Mucosa of rectum (tissue), 2 donors: Measurements from ENCODE around the gene SPIRE1.

Source experiments
- H3K27ac ChIP-seq, 2 donors: one replicate each; pipeline ENCODE4 v1.7.0; 2013; ENCODE audit warnings: inconsistent platforms in 2 of 2, low read depth in 2 of 2, low read length in 2 of 2
- H3K27me3 ChIP-seq, 2 donors: one replicate each; pipeline ENCODE4 v1.7.0; 2013; ENCODE audit warnings: low read length in 2 of 2; ENCODE audit not compliant: control insufficient read depth in 2 of 2, insufficient read depth in 2 of 2
- H3K36me3 ChIP-seq, 2 donors: one replicate each; pipeline ENCODE4 v1.7.0; 2013; ENCODE audit warnings: low read length in 2 of 2; ENCODE audit not compliant: control insufficient read depth in 2 of 2, insufficient read depth in 2 of 2
- H3K4me1 ChIP-seq, 2 donors: one replicate each; pipeline ENCODE4 v1.7.0; 2013; ENCODE audit warnings: low read length in 2 of 2, mild to moderate bottlenecking in 1 of 2; ENCODE audit not compliant: control insufficient read depth in 2 of 2, insufficient read depth in 2 of 2
- H3K4me3 ChIP-seq, 2 donors: one replicate each; pipeline ENCODE4 v1.7.0; 2013; ENCODE audit warnings: low read length in 2 of 2
- H3K9ac ChIP-seq, 2 donors: one replicate each; pipeline ENCODE4 v1.7.0; 2013; ENCODE audit warnings: low read length in 2 of 2, low read depth in 1 of 2, mild to moderate bottlenecking in 1 of 2
- H3K9me3 ChIP-seq, 2 donors: one replicate each; pipeline ENCODE4 v1.7.0; 2013; ENCODE audit warnings: low read length in 2 of 2; ENCODE audit not compliant: control insufficient read depth in 2 of 2
- donor health status: healthy.
- donor health status: Normal muscosa, but diverticular disease.

The SPIRE1 gene

DNA sequence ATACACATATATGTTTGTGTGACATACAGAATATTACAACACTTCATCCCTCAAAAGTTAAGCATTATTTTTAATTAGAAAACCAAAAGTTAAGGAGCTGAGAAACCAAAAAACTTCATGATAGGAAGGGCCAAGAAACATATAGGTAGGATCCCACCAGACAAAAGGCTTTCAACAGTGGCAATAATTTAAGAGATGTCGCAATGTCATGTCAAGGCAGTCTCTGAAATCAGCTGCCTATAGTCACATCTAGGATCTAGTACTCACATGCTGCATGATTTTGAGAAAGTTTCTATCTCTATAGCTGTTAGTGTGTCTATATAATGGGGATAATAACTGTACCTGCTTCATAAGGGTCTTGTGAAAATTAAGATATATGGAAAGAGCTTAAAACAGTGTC, 72.7 kb downstream of the SPIRE1 start:
- Histone ChIP-seq H3K9ac (no peak overlapping the region), H3K27me3 (no peaks in the 10 kb centered on the region), H3K36me3 (no peaks in the 10 kb centered on the region), H3K9me3 (no peaks in the 10 kb centered on the region), H3K27ac (no peak overlapping the region), H3K4me3 (no peak overlapping the region), H3K4me1 (no peaks in the 10 kb centered on the region)

DNA sequence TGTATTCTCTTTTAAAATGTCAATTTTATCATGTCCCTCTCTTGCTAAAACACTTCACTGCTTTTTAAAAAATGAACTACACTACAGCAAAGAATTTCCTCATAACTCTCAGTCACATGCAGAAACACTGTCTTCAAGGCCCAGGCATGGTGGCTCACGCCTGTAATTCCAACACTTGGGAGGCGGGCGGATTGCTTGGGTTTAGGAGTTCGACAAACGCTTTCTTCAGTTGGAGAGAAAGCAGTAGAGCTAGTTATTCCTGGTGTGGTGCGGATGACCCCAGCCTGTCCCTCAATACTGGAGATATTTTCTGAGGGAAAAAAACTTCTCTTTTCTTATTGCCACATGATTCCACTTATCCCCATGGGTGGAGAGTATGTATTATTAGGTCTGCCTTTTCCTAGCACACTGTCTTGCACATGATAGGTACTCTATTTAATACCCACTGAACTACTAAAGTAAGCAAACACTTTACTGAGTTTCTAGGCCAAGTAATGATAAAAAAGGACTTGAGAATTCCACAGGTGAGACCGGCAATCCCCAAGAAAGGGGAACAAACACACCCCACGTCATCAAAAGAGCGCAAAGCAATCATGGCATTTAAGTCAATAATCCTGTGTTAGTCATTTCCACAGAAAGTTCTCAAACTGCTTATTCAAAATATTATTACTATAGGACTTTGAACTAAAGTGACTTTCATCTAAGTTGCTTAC, 77.1 kb downstream of the SPIRE1 start:
- Histone ChIP-seq H3K9me3 (no peaks in the 10 kb centered on the region), H3K27ac (no peak overlapping the region)

DNA sequence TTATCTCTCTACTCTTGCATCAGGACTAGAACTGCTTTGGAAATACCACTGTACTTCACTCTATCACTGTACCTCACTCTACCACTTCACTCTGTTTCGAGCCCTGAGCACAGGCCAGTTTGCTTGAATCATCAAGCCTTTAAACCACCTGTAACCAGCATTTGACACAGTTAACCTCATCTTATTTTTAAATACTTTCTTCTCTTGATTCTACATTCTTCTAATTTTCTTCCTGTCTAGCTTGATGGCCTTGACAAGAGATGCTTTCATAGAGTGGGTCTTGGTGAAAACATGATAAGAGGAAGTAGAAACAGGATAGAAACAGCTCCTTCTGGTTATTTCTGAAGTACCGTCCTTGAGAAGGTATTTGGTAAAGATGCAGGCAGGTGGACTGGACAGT, 78.1 kb downstream of the SPIRE1 start:
- Histone ChIP-seq H3K27ac (no peak overlapping the region), H3K36me3 (no peaks in the 10 kb centered on the region)

More for the DNA sequence above, 77.1 kb downstream of the SPIRE1 start:
- Histone ChIP-seq H3K36me3 (no peaks in the 10 kb centered on the region), H3K9ac (no peak overlapping the region), H3K4me1 (no peaks in the 10 kb centered on the region), H3K4me3 (no peak overlapping the region), H3K27me3 (no peaks in the 10 kb centered on the region)

DNA sequence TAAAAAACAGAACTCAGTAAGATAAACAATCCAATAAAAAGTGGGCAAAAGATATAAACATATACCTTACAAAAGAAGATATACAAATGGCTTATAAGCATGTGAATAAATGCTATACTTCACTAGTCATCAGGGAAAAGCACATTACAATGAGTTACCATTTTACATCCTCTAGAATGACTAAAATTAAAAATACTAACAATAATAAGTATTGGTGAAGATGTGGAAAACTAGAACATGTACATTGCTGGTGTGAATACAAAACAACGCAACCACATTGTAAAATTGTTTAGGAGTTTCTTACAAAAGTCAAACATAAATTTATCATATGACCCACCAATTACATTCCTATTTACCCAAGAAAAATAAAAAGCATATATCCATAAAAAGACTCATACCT, 80.1 kb downstream of the SPIRE1 start:
- no peaks in the 10 kb centered on the region for H3K9me3 ChIP-seq
- H3K4me1 ChIP-seq = no peaks in the 10 kb centered on the region
- no peak overlapping the region for H3K4me3 ChIP-seq
- no peaks in the 10 kb centered on the region for H3K27me3 ChIP-seq
- H3K27ac ChIP-seq = no peak overlapping the region
- H3K9ac ChIP-seq = no peak overlapping the region
- no peaks in the 10 kb centered on the region for H3K36me3 ChIP-seq

More for the DNA sequence above, 78.1 kb downstream of the SPIRE1 start:
- Histone ChIP-seq H3K27me3 (no peaks in the 10 kb centered on the region), H3K9me3 (no peaks in the 10 kb centered on the region), H3K4me1 (no peaks in the 10 kb centered on the region), H3K9ac (no peak overlapping the region), H3K4me3 (no peak overlapping the region)

DNA sequence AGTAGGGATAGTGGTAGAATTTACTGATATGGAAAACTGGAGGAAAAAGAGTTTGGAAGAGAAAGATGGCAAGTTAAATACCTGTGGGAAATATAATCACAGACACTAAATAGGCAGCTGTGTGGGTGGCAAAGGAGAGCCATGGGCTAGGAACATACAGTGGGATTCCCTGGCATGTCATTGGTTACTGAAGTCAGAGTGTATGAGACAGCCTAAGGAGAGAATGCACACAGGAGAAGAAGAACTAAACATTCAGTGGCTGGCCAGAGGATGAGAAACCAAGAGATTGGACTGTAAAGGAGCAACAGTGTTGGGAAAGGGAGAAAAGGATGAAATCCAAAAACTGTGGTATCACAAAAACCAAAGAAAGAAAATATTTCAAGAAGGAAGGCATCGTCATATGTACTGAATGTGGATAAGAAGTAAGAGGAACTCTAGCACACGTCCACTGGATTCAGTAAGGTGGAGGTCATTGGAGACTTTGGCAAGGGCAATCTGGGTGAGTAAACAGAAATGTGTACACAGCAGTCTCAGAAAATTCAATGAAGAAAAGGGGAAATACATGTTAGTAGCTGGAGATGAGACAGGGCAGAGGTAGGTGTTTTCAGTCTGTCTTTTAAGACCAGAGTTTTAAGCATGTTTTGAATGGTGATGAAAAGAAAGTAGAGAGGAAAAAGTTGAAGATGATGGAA, 83.3 kb downstream of the SPIRE1 start:
- Histone ChIP-seq H3K4me3 (no peak overlapping the region), H3K27ac (no peak overlapping the region), H3K9ac (no peak overlapping the region), H3K4me1 (no peaks in the 10 kb centered on the region), H3K9me3 (no peaks in the 10 kb centered on the region), H3K27me3 (no peaks in the 10 kb centered on the region), H3K36me3 (no peaks in the 10 kb centered on the region)

DNA sequence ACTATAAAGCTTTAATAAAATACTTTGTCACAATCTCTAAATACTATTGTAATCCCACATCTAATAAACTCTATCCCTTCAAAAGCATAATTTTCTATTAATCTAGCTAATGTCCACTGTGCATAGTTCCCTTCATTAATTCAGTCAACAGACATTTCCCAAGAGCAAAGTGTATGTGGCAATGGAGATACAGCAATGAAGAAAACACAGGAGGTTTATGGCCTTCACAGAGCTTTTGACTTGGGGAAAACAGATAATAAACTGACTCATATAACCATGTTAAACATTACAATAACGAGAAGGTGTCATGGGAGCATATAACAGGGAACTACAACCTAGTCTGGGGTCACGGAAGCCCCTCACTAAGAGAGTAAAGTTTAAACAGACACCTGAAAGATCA, 86.3 kb downstream of the SPIRE1 start:
- Histone ChIP-seq H3K27ac (no peak overlapping the region), H3K27me3 (no peaks in the 10 kb centered on the region), H3K4me1 (no peaks in the 10 kb centered on the region)

DNA sequence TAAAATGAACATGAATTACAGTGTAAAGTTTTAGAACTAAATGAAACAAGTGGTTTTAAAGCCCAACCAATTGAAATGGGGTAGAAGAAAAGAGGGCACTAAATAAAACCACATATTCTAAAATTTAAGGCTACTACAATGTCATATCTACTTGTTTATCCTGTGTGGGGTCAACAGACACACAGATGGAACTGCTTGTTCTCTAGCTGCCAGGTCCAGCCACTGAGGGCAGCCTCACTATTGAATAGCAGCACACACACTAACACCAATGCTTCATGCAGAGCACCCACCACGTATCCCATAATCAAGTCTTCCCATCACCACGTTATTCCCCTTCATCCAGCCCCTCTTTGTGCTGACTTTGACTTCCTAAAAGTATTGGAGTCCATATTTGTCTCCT, 88.1 kb downstream of the SPIRE1 start:
- H3K9ac ChIP-seq = no peak overlapping the region
- H3K27me3 ChIP-seq = no peaks in the 10 kb centered on the region
- no peak overlapping the region for H3K4me3 ChIP-seq
- no peaks in the 10 kb centered on the region for H3K36me3 ChIP-seq
- no peak overlapping the region for H3K27ac ChIP-seq
- no peaks in the 10 kb centered on the region for H3K4me1 ChIP-seq
- no peaks in the 10 kb centered on the region for H3K9me3 ChIP-seq

More for the DNA sequence above, 86.3 kb downstream of the SPIRE1 start:
- H3K9me3 ChIP-seq = no peaks in the 10 kb centered on the region
- H3K9ac ChIP-seq = no peak overlapping the region
- no peaks in the 10 kb centered on the region for H3K36me3 ChIP-seq
- H3K4me3 ChIP-seq = no peak overlapping the region

DNA sequence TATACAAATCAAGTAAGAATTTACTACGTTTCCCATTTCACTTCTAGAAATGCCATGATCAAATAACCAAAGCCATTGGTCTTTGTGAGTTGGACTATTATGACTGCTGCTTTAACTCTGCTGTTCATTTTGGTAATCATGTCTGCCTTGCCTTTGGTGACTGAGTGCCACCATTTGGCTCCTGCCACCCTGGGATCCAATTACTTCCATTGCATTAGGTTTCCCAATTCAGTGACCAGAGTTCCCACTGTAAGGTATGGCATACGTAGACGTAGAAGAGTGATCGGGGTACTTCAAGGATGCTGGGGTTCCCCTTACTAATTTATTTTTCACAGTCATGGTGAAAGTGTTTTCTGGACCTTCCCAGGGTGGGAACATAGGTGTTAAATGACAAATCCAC, 90.1 kb downstream of the SPIRE1 start:
- Histone ChIP-seq H3K4me3 (no peak overlapping the region), H3K4me1 (no peaks in the 10 kb centered on the region), H3K27ac (no peak overlapping the region), H3K9ac (no peak overlapping the region), H3K36me3 (no peaks in the 10 kb centered on the region), H3K9me3 (no peaks in the 10 kb centered on the region), H3K27me3 (no peaks in the 10 kb centered on the region)

DNA sequence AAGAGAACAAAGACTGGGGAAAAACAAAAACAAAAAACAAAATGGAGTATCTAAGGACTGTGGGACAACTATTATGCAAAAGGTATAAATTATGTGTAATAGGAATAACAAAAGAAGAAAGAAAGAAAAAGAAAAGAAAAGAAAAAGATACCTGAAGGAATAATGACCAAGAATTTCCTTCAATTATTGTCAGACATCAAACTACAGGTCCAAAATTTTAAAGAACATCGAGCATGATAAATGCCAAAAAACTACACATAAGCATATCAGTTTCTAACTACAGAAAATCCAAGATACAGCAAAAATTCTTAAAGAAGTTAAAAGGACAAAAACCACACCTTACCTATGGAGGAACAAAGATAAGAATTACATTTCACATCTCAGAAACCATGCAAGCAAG, 93.0 kb downstream of the SPIRE1 start:
- H3K27ac ChIP-seq = no peak overlapping the region
- no peak overlapping the region for H3K9ac ChIP-seq
- H3K4me1 ChIP-seq = no peaks in the 10 kb centered on the region
- H3K4me3 ChIP-seq = no peak overlapping the region
- H3K27me3 ChIP-seq = no peaks in the 10 kb centered on the region
- no peaks in the 10 kb centered on the region for H3K9me3 ChIP-seq
- H3K36me3 ChIP-seq = no peaks in the 10 kb centered on the region

DNA sequence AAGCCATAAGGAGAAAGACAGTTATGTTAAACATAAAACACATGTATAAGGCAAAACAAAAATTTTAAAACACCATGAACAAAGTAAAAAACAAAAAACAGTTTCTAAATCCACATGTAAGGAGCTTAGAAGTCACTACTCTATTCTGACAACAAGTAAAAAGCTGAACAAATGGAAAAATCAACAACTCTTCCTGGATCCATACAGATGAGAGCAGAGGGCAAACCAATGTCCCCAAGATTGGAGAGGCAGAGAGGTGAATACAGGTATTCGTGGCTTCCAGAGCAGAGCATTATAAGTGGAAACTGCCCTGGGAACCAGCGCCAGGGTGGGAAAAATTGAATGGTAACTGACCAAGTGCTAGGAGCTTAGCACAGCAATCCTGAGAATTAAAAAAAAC, 93.5 kb downstream of the SPIRE1 start:
- no peak overlapping the region for H3K4me3 ChIP-seq
- H3K27ac ChIP-seq = no peak overlapping the region
- no peaks in the 10 kb centered on the region for H3K9me3 ChIP-seq
- H3K4me1 ChIP-seq = no peaks in the 10 kb centered on the region
- H3K36me3 ChIP-seq = no peaks in the 10 kb centered on the region
- H3K9ac ChIP-seq = no peak overlapping the region
- H3K27me3 ChIP-seq = no peaks in the 10 kb centered on the region
